GM12891 (cell line): ENCODE measurements around the gene STC2.

Source experiments
- DNase-seq: peaks from one replicate; pipeline ENCODE4 v3.0.0; 2011; ENCODE audit warnings: low spot score; ENCODE audit not compliant: insufficient read length
- FAIRE-seq: peaks from 2 replicates; lab custom pipeline; 2011; peaks lifted over from hg19 to GRCh38; lab: Jason Lieb, UNC
- PAX5 ChIP-seq: IDR thresholded peaks from 2 replicates; pipeline ENCODE4 v1.6.1; 2011; ENCODE audit warnings: low read length, moderate library complexity, mild to moderate bottlenecking; ENCODE audit not compliant: insufficient read depth, severe bottlenecking
- POLR2A ChIP-seq: IDR thresholded peaks from 2 replicates; pipeline ENCODE4 v1.6.1; 2011; ENCODE audit warnings: low read depth, low read length, control low read depth
- POLR2AphosphoS5 ChIP-seq: IDR thresholded peaks from 2 replicates; pipeline ENCODE4 v1.6.1; 2011; ENCODE audit warnings: low read depth, low read length, control low read depth
- POU2F2 ChIP-seq: IDR thresholded peaks from 2 replicates; pipeline ENCODE4 v1.6.1; 2011; ENCODE audit warnings: low read depth, mild to moderate bottlenecking, control low read depth, low read length, moderate library complexity
- SPI1 ChIP-seq: IDR thresholded peaks from 2 replicates; pipeline ENCODE4 v1.6.1; 2011; ENCODE audit warnings: low read depth, low read length, control low read depth
- TAF1 ChIP-seq: IDR thresholded peaks from 2 replicates; pipeline ENCODE4 v1.6.1; 2011; ENCODE audit warnings: low read depth, low read length, control low read depth

STC2 gene

DNA sequence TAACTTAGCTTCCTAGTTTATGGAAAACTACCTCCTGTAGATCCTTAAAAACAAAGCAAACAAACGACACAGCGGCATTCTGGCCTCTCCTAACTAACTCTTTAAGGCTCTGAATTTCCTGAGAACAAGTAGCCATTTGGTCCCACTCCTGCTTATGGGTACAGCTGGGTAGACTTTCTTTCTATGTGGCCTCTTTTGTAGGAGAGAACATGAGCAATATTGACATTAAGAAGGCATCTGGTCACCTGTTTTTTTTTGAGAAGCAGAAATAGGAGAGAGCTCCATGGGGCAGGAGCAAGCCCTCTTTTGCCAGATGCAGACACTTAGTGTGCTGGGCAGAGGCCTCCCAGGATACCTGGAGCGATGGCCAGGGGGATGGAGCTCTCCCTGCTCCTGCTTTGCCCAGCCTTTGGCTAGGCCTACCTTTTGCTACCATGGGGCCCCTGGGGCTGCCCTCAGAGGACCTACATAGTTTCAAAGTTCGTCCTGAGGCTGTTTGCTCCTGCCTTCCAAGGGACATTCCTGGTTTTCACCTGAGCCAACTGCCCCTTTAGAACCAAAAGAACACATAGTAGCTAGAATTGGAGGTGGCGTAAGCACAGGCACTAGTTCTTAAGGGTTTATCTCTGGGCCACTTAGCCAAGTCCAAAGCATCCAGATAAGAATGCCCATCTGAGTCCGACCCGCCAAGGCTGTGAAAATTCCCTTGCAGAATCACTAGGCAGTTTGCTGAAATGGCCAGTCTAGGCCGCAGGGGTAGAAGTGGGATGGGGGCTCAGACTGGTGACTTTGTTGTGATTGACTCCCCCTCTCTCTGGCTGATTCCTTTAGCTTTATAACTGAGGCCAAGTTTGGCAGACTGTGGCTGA, 2.4 kb upstream of the STC2 start:
- FAIRE-seq (no peak), DNase-seq (no peak)
- TF ChIP-seq PAX5: no peak
- TF ChIP-seq TAF1: no peak
- no peak for TF ChIP-seq SPI1
- no peak for TF ChIP-seq POLR2AphosphoS5
- no peak for TF ChIP-seq POU2F2
- TF ChIP-seq POLR2A: no peak

DNA sequence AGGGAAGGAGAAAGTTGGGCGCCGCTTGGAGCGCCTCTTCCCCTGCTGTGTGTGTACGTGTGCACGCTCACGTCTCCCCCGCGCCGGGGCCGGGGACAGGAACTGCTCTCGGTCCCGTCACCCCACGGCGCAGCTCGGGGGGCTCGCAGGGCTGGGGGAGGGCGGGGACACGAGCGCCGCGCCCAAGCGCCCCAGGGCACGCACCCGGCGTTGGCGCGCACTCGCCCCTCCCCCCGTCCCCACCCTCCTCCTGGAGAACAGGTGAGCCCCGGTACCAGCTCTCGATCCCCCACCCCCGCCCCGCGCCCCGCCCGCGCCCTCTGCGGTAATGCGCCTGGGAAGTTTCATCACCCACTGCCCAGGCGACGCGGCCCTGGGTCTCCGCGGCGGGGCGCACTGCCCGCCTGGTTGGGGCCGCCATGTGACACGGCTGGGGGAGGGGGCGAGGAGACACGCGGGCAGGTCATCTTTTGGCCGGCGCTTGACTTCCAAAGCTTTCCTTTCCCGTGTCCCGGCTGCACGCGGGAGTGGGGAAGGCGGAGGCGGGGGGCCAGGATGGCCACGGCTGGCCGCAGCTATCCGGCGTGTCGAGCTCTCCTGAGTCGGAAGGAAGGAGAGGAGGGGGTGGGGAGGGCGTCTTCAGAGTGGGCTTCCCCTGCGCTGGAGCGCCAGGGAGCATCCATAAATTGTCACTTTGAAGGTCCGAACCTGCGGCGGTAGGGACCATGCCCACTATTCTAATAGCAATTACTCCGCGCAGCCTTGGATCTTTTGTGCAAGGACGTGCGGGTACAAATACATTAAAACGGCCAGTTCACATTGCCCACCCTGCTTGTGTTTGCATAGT, 1.5 kb upstream of the STC2 start:
- DNase-seq: peak; percentile 39
- TF ChIP-seq TAF1 (no peak), POU2F2 (no peak), POLR2A (no peak), SPI1 (no peak), PAX5 (no peak), POLR2AphosphoS5 (no peak)

DNA sequence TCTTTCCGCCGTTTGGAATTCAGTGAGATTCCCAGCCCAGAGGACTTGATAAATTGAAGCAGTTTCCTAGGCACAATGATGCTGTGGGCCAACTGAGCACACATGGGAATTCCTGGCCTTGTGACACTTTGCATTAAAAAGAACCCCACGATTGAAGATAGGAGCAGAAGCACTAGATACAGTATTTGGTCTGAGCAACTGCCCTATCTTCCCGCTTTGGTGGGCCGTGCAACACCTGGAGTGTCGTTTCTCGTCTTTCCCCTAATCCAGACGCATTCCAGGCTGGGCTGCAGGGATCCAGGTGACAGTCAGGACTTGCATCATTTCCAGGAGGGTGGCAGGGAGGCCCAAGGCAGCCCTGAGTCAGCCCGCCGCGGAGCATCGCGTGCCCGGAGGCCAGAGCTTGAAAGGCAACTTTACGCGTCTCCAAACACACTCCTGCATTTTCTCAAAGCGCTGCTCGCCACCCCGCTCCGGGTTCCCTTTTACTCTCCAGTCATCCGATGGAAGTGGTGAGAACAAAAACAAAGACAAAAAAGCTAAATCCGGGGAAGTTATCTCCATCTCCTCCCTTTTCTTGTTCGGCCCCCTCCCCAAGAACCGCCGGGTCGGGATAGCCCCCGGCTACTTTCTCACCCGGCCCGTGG, 753 bp upstream of the STC2 start:
- FAIRE-seq (peak; percentile 20), DNase-seq (no peak)
- no peak for TF ChIP-seq POLR2AphosphoS5
- no peak for TF ChIP-seq POU2F2
- TF ChIP-seq SPI1: no peak
- TF ChIP-seq TAF1: no peak
- TF ChIP-seq PAX5: no peak
- TF ChIP-seq POLR2A: no peak

More for the DNA sequence above, 1.5 kb upstream of the STC2 start:
- FAIRE-seq: peak; percentile 48

DNA sequence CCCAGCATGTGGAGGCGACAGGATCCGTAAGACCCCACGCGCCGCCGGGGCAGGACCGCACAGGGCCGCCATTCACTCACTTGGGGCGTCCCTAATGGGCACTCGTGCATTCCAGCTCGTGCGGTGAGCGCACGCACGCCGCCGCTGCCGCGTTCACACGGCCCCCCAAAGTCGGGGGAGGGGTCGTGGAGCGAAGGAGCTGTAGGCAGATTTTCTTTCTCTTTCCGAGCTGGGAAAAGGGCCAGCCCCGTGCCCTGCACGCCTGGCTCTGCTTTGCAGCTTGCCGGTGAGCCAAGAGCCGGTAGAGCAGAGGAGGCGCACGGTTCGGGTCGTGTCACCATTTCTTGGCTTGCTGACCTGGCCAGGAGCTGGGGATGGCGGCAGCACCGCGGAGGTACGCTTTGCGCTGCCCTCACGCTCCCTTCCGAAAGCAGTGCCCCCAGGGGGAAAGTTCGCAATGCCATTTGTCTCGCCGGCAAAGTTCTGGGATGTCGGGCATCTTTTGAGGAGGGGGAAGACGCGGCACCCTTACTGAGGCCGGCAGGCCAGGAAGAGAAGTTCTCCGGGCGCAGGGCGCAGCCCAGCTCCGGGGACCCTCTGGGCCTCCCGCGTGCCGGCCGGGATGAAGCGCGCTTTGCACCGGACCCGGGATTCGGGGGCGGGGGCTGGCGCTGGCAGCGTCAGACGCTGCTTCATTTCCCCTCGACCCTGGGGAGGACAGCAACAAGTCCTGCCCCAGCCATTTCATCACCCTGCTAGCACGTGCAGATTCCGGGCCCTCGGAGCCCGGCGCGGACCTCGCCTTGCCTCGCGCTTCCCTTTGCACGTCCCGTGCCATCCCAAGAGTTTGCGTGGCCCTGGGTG, 898 bp downstream of the STC2 start:
- peak; percentile 41 for DNase-seq
- no peak for FAIRE-seq
- no peak for TF ChIP-seq POLR2A
- no peak for TF ChIP-seq TAF1
- no peak for TF ChIP-seq POLR2AphosphoS5
- TF ChIP-seq PAX5: no peak
- no peak for TF ChIP-seq POU2F2
- TF ChIP-seq SPI1: no peak

DNA sequence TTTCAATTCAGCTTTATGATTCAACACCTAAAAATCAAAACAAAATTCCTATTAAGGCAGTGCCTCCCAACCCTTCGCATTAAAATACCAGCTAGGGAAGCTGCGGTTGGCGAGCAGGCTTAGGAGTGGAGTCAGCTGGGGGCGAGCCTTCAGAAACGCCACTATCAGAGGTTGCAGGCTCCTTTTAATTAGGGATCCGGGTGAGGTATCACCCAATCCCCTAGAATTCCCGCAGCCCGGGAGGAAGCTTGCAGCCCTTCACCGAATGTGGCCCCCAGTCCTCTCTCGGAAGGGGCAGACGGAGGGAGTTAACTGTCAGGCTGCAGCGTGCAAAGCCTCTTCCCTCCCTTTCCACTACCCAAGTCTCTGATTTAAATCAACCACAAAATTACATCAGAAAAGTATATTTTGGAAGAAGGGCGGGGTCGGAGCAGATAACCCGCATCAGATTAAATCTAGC, 1.7 kb downstream of the STC2 start:
- no peak for TF ChIP-seq POLR2AphosphoS5
- TF ChIP-seq POU2F2: no peak
- no peak for TF ChIP-seq PAX5
- TF ChIP-seq TAF1: no peak
- no peak for TF ChIP-seq POLR2A
- no peak for TF ChIP-seq SPI1
- DNase-seq (no peak), FAIRE-seq (no peak)

DNA sequence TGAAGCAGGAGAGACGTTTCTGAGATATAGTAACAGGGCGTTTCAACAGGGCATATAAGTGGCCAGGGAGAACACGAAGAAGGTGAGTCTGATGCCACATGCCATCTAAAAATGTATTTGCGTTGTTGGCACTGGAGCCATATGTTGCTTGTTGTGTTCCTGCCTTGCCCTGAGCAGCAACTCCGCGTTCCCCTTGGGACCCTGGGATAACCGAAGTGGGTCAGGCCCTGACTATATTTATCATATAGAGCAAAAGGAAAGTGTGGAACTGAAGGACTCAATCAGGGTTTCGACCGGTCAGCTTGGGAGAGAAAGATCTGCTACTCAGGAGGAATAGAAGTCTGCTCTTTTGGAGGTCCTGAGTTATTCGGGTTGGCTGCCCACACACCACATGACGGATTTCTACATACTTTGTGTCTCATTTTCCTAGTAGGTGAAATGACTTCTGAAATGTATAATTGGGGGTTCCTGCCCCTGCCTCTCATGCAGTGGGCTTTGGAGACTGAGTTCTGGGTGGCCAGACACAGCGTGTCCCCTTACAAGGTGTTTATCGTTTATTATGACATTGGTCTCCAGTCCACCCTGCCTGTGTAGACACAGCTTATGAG, 3.0 kb downstream of the STC2 start:
- TF ChIP-seq POU2F2: no peak
- no peak for TF ChIP-seq POLR2AphosphoS5
- TF ChIP-seq PAX5: no peak
- TF ChIP-seq POLR2A: no peak
- TF ChIP-seq SPI1: no peak
- TF ChIP-seq TAF1: no peak
- DNase-seq (no peak), FAIRE-seq (no peak)

DNA sequence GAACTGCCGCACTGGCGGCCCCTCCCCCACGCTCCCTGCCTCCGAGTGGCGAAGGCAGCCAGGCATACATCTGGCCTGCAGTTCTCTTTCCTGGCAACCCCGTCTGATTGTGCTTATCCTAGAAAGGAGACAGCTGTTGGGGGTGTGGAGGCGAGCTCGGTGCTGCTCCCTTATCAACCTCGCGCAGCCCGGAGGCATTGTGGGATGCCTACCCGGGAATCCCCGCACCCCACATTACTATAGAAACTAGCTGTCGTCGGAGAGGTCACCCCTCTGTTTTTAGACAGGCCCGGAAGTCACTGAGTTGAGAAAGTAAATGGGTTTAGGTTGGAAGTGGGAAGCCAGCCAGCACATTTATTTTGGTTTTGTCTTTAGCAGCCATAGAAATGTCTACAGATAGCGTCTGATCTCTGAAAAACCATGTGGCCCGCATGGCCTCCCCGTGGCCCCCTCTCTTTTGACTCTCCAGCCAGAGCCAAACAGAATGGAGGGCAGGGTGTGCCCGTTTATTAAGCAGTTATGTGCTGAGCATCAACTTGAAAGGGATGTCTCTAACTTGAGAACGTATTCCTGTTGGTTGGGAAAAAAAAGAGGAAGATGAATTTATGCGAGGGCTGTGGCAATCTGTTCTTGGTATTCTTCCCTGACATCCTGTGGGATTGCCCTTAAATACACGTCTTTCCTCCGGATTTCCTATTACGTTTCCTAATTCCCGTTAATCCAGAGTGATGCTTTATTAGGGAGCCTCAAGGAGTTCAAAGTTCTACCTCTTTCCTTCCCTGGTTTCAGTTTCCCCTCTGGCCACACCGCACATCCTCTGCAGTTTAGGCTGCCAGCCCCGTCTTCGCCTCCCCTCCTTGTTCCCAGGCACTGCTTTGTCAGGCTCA, 3.9 kb downstream of the STC2 start:
- peak; percentile 66 for FAIRE-seq
- TF ChIP-seq POLR2AphosphoS5 (no peak), PAX5 (no peak), POLR2A (no peak), POU2F2 (no peak)
- peak; percentile 29 for DNase-seq
